C4-2B (cell line): ENCODE results near the gene CNGB1.

Experiments used
- CTCF ChIP-seq: fragments of 450-650 bp; conservative IDR thresholded peaks from 2 replicates; pipeline ENCODE4 v1.5.1; 2017; ENCODE audit warnings: mild to moderate bottlenecking
- ZFX ChIP-seq: fragments of 450-650 bp; IDR thresholded peaks from 2 replicates; pipeline ENCODE4 v1.6.1; 2017

DNA sequence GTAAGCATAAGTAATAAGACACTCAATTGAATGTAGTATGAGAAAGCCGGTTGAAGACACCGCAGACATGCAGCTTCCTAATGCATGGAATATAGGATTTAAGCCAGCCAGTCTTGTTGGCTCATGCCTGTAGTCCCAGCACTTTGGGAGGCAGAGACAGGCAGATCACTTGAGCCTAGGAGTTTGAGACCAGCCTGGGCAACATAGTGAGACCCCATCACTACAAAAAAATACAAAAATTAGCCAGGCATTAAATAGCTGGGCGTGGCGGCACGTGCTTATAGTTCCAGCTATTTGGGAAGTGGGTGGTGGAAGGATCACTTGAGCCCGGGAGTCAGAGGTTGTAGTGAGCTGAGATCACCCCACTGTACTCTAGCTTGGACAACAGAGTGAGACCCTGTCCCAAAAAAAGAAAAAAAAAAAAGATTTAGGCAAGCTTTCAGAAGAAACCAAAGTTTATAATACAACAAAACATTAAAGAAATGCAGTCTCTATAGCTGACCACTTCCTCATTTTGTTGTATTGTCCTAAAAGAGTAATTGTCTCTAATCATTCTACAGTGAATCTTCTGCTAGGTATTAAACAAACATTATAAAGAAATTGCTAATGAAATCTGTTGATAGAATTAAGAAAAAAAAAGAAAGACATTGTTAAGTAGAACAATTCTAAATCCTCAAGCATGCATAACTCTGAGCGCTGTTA, 100.0 kb downstream of the CNGB1 start:
- TF ChIP-seq CTCF (no peak), ZFX (no peak)
